MM.1S (cell line): ENCODE results near the gene NGB.

Source experiments
- EZH2phosphoT487 ChIP-seq: fragments of 300-600 bp; sonication (generic); IDR thresholded peaks from 2 replicates; pipeline ENCODE4 v1.6.1; 2018; ENCODE audit warnings: antibody characterized with exemption, low read length
- TF ChIP-seq, protein P1 (sequence below): fragments of 300-600 bp; sonication (generic); IDR thresholded peaks from 2 replicates; pipeline ENCODE4 v1.5.1; 2016; ENCODE audit warnings: antibody characterized with exemption, low read length, mixed read lengths

- TF ChIP-seq, protein P1, sequence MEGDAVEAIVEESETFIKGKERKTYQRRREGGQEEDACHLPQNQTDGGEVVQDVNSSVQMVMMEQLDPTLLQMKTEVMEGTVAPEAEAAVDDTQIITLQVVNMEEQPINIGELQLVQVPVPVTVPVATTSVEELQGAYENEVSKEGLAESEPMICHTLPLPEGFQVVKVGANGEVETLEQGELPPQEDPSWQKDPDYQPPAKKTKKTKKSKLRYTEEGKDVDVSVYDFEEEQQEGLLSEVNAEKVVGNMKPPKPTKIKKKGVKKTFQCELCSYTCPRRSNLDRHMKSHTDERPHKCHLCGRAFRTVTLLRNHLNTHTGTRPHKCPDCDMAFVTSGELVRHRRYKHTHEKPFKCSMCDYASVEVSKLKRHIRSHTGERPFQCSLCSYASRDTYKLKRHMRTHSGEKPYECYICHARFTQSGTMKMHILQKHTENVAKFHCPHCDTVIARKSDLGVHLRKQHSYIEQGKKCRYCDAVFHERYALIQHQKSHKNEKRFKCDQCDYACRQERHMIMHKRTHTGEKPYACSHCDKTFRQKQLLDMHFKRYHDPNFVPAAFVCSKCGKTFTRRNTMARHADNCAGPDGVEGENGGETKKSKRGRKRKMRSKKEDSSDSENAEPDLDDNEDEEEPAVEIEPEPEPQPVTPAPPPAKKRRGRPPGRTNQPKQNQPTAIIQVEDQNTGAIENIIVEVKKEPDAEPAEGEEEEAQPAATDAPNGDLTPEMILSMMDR, result no peak
- no peak for TF ChIP-seq EZH2phosphoT487
Measured at GRCh38 chr14:77264466-77265186, 6.4 kb downstream of the NGB start.
